ENCODE results near the gene GRM1. TPM values are rescaled to one million over a fixed set of nuclear protein-coding genes. Genes with fewer than 3 reads are reported as not detected.

The GRM1 gene
- total and polyA plus RNA-seq, 2 donors (not counting 3 experiments of a cell fraction or from before 2014, with no cell fraction given): 0.07 TPM; not detected in 1

DNA sequence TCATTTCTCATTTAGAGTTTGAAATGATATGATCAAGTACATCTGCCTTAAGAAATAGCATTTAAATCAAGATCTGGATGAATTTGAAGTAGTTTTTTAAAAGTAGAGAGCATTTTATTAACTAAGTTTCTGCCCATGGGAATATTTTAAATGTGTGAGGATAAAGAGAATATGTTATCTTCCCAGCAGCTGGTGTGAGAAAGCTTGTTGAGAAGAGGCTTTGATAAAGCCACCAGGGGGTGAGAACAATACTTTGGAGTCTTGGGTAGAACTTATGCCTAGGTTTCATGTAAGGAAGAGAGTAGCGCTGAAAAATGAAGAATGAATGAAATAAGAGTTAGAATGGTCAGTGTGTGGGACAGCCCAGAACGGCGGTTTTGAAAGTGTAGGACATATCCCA lies 190.2 kb downstream of the GRM1 start:
- ChIA-PET CTCF (no interaction called here), POLR2A (no interaction called here)

More for the DNA sequence above, 190.2 kb downstream of the GRM1 start:
- no peaks in the 10 kb centered on the region for H4K20me1 ChIP-seq (replicated peaks; ENCODE audit: control insufficient read depth, extremely low read depth, insufficient read depth, low read length)
- TF ChIP-seq, protein P1, sequence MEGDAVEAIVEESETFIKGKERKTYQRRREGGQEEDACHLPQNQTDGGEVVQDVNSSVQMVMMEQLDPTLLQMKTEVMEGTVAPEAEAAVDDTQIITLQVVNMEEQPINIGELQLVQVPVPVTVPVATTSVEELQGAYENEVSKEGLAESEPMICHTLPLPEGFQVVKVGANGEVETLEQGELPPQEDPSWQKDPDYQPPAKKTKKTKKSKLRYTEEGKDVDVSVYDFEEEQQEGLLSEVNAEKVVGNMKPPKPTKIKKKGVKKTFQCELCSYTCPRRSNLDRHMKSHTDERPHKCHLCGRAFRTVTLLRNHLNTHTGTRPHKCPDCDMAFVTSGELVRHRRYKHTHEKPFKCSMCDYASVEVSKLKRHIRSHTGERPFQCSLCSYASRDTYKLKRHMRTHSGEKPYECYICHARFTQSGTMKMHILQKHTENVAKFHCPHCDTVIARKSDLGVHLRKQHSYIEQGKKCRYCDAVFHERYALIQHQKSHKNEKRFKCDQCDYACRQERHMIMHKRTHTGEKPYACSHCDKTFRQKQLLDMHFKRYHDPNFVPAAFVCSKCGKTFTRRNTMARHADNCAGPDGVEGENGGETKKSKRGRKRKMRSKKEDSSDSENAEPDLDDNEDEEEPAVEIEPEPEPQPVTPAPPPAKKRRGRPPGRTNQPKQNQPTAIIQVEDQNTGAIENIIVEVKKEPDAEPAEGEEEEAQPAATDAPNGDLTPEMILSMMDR (IDR thresholded peaks at IDR 0.05; ENCODE audit: extremely low read depth in 1 of 2, insufficient read depth in 1 of 2, low read depth in 1 of 2, low read length in 2 of 2): no peak
- TF ChIP-seq FOS (IDR thresholded peaks at IDR 0.05; ENCODE audit: borderline replicate concordance, insufficient read depth, low read length) (no peak), MAX (IDR thresholded peaks at IDR 0.05; ENCODE audit: insufficient read depth, insufficient read length) (no peak), POLR2AphosphoS5 (IDR thresholded peaks at IDR 0.05; ENCODE audit: insufficient read depth, low read depth, low read length) (no peak), POLR2A (IDR thresholded peaks at IDR 0.05; ENCODE audit: low read depth, low read length) (no peak), JUN (IDR thresholded peaks at IDR 0.05; ENCODE audit: borderline replicate concordance, insufficient read depth, insufficient read length, low read depth) (no peak), EZH2 (IDR thresholded peaks at IDR 0.05; ENCODE audit: borderline replicate concordance, low read depth, low read length, severe bottlenecking) (no peak), GATA2 (IDR thresholded peaks at IDR 0.05; ENCODE audit: insufficient read depth, insufficient read length, low read depth, low read length) (no peak), MYC (IDR thresholded peaks at IDR 0.05; ENCODE audit: low read depth, low read length) (no peak)
- dilution Hi-C loops (cut with MboI; ENCODE audit: extremely low pct_ligation_motif_present, low sequenced_read_pairs): no loop called here
- no peak overlapping the region for H3K9ac ChIP-seq (replicated peaks; ENCODE audit: extremely low read depth, insufficient read depth, low read length)
- no TSS peak for BruUV-seq (replicated peaks)
- no peak overlapping the region for H3K4me3 ChIP-seq (replicated peaks in 1 of 3; ENCODE audit: insufficient read depth in 1 of 3, low read depth in 1 of 3, low read length in 3 of 3)
- H3K9me3 ChIP-seq (replicated peaks; ENCODE audit: control insufficient read depth, insufficient read depth, low read length): no peaks in the 10 kb centered on the region
- intact Hi-C loops (cut with micrococcal nuclease): no loop called here
- DNase-seq (ENCODE audit: low read depth, low spot score) (no peak), FAIRE-seq (no peak)
- no peak overlapping the region for H3K27ac ChIP-seq (ENCODE audit: insufficient read depth, low read depth, low read length)
- no peaks in the 10 kb centered on the region for H3K79me2 ChIP-seq (ENCODE audit: control insufficient read depth, insufficient read depth, low read length)
- H3K4me2 ChIP-seq (ENCODE audit: insufficient read depth, low read length): no peak overlapping the region
- no peaks in the 10 kb centered on the region for H3K27me3 ChIP-seq (ENCODE audit: control insufficient read depth in 2 of 2, insufficient read depth in 2 of 2, low read length in 2 of 2)
- H3K9me1 ChIP-seq (replicated peaks; ENCODE audit: control insufficient read depth, extremely low read depth, insufficient read depth, low read length): no peaks in the 10 kb centered on the region
- no peaks in the 10 kb centered on the region for H3K4me1 ChIP-seq (ENCODE audit: control insufficient read depth, extremely low read depth, insufficient read depth, low read length)
- H2AFZ ChIP-seq (ENCODE audit: low read depth, low read length): no peak overlapping the region
- no peaks in the 10 kb centered on the region for H3K36me3 ChIP-seq (ENCODE audit: control insufficient read depth in 2 of 2, extremely low read depth in 1 of 2, insufficient read depth in 2 of 2, low read length in 2 of 2)

All from endothelial cell of umbilical vein (primary cell).